C4-2B (cell line): ENCODE data around the gene JARID2.

ENCODE experiments used
- CTCF ChIP-seq: fragments of 450-650 bp; conservative IDR thresholded peaks from 2 replicates; pipeline ENCODE4 v1.5.1; 2017; ENCODE audit warnings: mild to moderate bottlenecking
- ZFX ChIP-seq: fragments of 450-650 bp; IDR thresholded peaks from 2 replicates; pipeline ENCODE4 v1.6.1; 2017

- TF ChIP-seq CTCF, result no peak
- no peak for TF ChIP-seq ZFX
Observed at GRCh38 chr6:15505463-15505918, 259.6 kb downstream of the JARID2 start.
